Sciatic nerve (tissue), 2 donors: ENCODE data around the gene LCP1. TPM values are rescaled to one million over a fixed set of nuclear protein-coding genes. Genes with fewer than 3 reads are reported as not detected.
A peak's percentile ranks its signal among the peaks of the same experiment; 100 is the strongest.
"Not testable (repeated sequence)": the region's sequence is repeated elsewhere in the genome, so short reads cannot be mapped to it uniquely, and the experiment has no call there.

Experiments used
- ATAC-seq: fragments of 200-7000 bp; cut with Tn5 transposase; one replicate; pipeline ENCODE4 v1.9.1; 2020; ENCODE audit warnings: mild to moderate bottlenecking, moderate library complexity
- DNase-seq: peaks from one replicate; pipeline ENCODE4 v3.0.0-alpha.2; 2020; ENCODE audit warnings: low spot score
- intact Hi-C: fragments of 100-400 bp; cut with DNase I; formaldehyde crosslinking; loops from one replicate; pipeline ENCODE4 v1.14.2; 2022
- total RNA-seq: library from RNA; stranded (reverse); fragmentation: NEBNext Ultra II Directional; extraction: Animal tissue kit (Norgen Biotek cat#: 25700); gene quantifications from one replicate; pipeline ENCODE4 v1.2.1, GENCODE V29; 2021
- donor health status: DM: no; HTN: no; CAD: no.
- donor health status: DM: no; HTN: no; CAD: no.

Gene LCP1
- 52.7 TPM for total RNA-seq

GRCh38 chr13:46181840-46182490 lies at the start of gene LCP1:
LCP1 (minus strand) TSS chr13:46182177; CDS start chr13:46159662, 22,515 bp downstream.
- ATAC-seq (peak; percentile 74), DNase-seq (no peak)
- intact Hi-C loops, result no loop called here

- intact Hi-C loops, result no loop called here
- no peak for ATAC-seq
Measured at GRCh38 chr13:46229251-46229650, 47.3 kb upstream of the LCP1 start.

GRCh38 chr13:46220234-46220633 lies 38.3 kb upstream of the LCP1 start:
- ATAC-seq, intact Hi-C loops: not testable (repeated sequence)

More at GRCh38 chr13:46229251-46229650, 47.3 kb upstream of the LCP1 start:
- no peak for DNase-seq

GRCh38 chr13:46214741-46215140 lies 32.8 kb upstream of the LCP1 start:
- intact Hi-C loops, DNase-seq, ATAC-seq: not testable (repeated sequence)

More at GRCh38 chr13:46220234-46220633, 38.3 kb upstream of the LCP1 start:
- DNase-seq, result not testable (repeated sequence)

GRCh38 chr13:46213242-46213641 lies 31.3 kb upstream of the LCP1 start:
- ATAC-seq, result no peak
- intact Hi-C loops, result no loop called here

GRCh38 chr13:46211483-46212351 lies 29.7 kb upstream of the LCP1 start, which contains the start of gene LRRC63:
LRRC63 (plus strand) TSS chr13:46211928; CDS start chr13:46213035, 1,107 bp downstream.
- peak; percentile 80 for DNase-seq
- intact Hi-C loops, result no loop called here
- ATAC-seq, result peak; percentile 98

More at GRCh38 chr13:46213242-46213641, 31.3 kb upstream of the LCP1 start:
- no peak for DNase-seq

- ATAC-seq (peak; percentile 51), DNase-seq (no peak)
- intact Hi-C loops, result no loop called here
Measured at GRCh38 chr13:46211116-46211482, 29.1 kb upstream of the LCP1 start.

- intact Hi-C loops, result no loop called here
- DNase-seq, result no peak
- no peak for ATAC-seq
Measured at GRCh38 chr13:46210362-46211083, 28.5 kb upstream of the LCP1 start.

GRCh38 chr13:46207828-46208227 lies 25.9 kb upstream of the LCP1 start:
- intact Hi-C loops, result no loop called here
- ATAC-seq, result no peak
- no peak for DNase-seq

GRCh38 chr13:46206143-46206542 lies 24.2 kb upstream of the LCP1 start:
- intact Hi-C loops, result no loop called here
- DNase-seq (no peak), ATAC-seq (no peak)

- intact Hi-C loops, result no loop called here
- no peak for ATAC-seq
- DNase-seq, result no peak
Measured at GRCh38 chr13:46202966-46203365, 21.0 kb upstream of the LCP1 start.

- intact Hi-C loops, result no loop called here
- DNase-seq (no peak), ATAC-seq (no peak)
Measured at GRCh38 chr13:46202188-46202795, 20.3 kb upstream of the LCP1 start.

GRCh38 chr13:46198696-46199193 lies 16.8 kb upstream of the LCP1 start:
- intact Hi-C loops, result no loop called here
- DNase-seq (no peak), ATAC-seq (no peak)

- intact Hi-C loops, result no loop called here
- DNase-seq, result no peak
- no peak for ATAC-seq
Measured at GRCh38 chr13:46197299-46198048, 15.5 kb upstream of the LCP1 start.

GRCh38 chr13:46195016-46195415 lies 13.0 kb upstream of the LCP1 start:
- intact Hi-C loops, result no loop called here
- DNase-seq (no peak), ATAC-seq (no peak)

- ATAC-seq (no peak), DNase-seq (no peak)
- intact Hi-C loops, result no loop called here
Measured at GRCh38 chr13:46192412-46192811, 10.4 kb upstream of the LCP1 start.

- intact Hi-C loops, result no loop called here
- no peak for ATAC-seq
Measured at GRCh38 chr13:46185634-46186033, 3.7 kb upstream of the LCP1 start.

GRCh38 chr13:46184277-46184699 lies 2.3 kb upstream of the LCP1 start:
- intact Hi-C loops, result no loop called here
- ATAC-seq, result peak; percentile 68
- no peak for DNase-seq

More at GRCh38 chr13:46185634-46186033, 3.7 kb upstream of the LCP1 start:
- DNase-seq, result no peak
